ENCODE results near the gene SEMA6D.

Gene SEMA6D

DNA sequence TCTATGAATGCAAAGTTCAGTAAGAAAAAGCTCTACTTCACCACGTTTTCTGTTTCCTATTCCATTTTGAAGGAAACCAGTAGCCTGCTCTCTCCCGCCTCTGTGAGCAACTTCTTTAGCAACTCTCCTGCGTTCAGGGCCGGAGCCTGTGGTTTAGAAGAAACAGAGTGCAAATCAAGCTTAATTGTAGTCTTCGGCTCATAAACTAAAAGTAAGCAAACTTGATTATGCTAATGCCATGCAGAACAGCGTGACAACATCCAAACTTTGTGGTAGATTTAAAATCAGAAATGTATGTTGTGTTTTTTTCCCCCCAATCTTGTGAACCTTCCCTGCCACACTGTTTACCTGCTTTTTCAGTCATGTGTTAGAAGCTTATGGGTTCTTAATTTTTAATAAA lies 87.4 kb downstream of the SEMA6D start:
- DNase-seq (ENCODE audit: low read depth in 1 of 2, low spot score in 1 of 2), result no peak
- no peak overlapping the region for H3K4me3 ChIP-seq (replicated peaks; ENCODE audit: insufficient read depth, low read length)
- H3K27me3 ChIP-seq (ENCODE audit: insufficient read depth, poor library complexity, severe bottlenecking), result no peaks in the 10 kb centered on the region
- H3K27ac ChIP-seq (replicated peaks), result no peak overlapping the region
- no peak for TF ChIP-seq SPI1 (IDR thresholded peaks at IDR 0.05; ENCODE audit: borderline replicate concordance, low read depth)
- TF ChIP-seq, protein P1, sequence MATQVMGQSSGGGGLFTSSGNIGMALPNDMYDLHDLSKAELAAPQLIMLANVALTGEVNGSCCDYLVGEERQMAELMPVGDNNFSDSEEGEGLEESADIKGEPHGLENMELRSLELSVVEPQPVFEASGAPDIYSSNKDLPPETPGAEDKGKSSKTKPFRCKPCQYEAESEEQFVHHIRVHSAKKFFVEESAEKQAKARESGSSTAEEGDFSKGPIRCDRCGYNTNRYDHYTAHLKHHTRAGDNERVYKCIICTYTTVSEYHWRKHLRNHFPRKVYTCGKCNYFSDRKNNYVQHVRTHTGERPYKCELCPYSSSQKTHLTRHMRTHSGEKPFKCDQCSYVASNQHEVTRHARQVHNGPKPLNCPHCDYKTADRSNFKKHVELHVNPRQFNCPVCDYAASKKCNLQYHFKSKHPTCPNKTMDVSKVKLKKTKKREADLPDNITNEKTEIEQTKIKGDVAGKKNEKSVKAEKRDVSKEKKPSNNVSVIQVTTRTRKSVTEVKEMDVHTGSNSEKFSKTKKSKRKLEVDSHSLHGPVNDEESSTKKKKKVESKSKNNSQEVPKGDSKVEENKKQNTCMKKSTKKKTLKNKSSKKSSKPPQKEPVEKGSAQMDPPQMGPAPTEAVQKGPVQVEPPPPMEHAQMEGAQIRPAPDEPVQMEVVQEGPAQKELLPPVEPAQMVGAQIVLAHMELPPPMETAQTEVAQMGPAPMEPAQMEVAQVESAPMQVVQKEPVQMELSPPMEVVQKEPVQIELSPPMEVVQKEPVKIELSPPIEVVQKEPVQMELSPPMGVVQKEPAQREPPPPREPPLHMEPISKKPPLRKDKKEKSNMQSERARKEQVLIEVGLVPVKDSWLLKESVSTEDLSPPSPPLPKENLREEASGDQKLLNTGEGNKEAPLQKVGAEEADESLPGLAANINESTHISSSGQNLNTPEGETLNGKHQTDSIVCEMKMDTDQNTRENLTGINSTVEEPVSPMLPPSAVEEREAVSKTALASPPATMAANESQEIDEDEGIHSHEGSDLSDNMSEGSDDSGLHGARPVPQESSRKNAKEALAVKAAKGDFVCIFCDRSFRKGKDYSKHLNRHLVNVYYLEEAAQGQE (IDR thresholded peaks at IDR 0.05; ENCODE audit: insufficient replicate concordance, low read depth), result no peak
- TF ChIP-seq GABPA (IDR thresholded peaks at IDR 0.05; ENCODE audit: low read depth), result no peak

DNA sequence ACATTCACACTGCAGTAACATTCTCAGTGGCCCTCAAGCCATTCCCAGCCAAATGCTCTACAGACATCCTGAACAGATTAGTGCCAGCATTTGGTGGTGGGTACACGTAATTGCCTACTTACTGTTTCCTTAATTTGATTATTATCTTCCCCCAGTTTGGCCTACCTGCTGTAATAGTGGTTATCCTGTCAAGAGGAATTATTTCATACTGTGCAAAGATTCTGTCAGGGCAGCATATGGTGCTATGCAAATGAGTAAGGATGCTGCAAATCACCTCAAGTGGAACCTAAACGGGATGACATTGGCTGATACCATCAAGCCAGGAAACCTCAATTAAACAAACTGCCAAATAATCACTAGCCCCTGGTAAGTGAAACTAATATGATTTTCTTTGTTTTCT lies 88.7 kb downstream of the SEMA6D start:
- DNase-seq (ENCODE audit: low read depth in 1 of 2, low spot score in 1 of 2), result no peak
- H3K4me3 ChIP-seq (replicated peaks; ENCODE audit: insufficient read depth, low read length), result no peak overlapping the region
- no peak overlapping the region for H3K27ac ChIP-seq (replicated peaks)
- no peaks in the 10 kb centered on the region for H3K27me3 ChIP-seq (ENCODE audit: insufficient read depth, poor library complexity, severe bottlenecking)
- TF ChIP-seq, protein P2, sequence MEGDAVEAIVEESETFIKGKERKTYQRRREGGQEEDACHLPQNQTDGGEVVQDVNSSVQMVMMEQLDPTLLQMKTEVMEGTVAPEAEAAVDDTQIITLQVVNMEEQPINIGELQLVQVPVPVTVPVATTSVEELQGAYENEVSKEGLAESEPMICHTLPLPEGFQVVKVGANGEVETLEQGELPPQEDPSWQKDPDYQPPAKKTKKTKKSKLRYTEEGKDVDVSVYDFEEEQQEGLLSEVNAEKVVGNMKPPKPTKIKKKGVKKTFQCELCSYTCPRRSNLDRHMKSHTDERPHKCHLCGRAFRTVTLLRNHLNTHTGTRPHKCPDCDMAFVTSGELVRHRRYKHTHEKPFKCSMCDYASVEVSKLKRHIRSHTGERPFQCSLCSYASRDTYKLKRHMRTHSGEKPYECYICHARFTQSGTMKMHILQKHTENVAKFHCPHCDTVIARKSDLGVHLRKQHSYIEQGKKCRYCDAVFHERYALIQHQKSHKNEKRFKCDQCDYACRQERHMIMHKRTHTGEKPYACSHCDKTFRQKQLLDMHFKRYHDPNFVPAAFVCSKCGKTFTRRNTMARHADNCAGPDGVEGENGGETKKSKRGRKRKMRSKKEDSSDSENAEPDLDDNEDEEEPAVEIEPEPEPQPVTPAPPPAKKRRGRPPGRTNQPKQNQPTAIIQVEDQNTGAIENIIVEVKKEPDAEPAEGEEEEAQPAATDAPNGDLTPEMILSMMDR (IDR thresholded peaks at IDR 0.05; ENCODE audit: insufficient read depth, low read length), result no peak
- TF ChIP-seq POLR2AphosphoS5 (IDR thresholded peaks at IDR 0.05; ENCODE audit: low read depth), result no peak
- TF ChIP-seq, protein P1 (IDR thresholded peaks at IDR 0.05; ENCODE audit: insufficient replicate concordance, low read depth), result no peak
- TF ChIP-seq SPI1 (IDR thresholded peaks at IDR 0.05; ENCODE audit: borderline replicate concordance, low read depth), result no peak
- TF ChIP-seq GABPA (IDR thresholded peaks at IDR 0.05; ENCODE audit: low read depth), result no peak

DNA sequence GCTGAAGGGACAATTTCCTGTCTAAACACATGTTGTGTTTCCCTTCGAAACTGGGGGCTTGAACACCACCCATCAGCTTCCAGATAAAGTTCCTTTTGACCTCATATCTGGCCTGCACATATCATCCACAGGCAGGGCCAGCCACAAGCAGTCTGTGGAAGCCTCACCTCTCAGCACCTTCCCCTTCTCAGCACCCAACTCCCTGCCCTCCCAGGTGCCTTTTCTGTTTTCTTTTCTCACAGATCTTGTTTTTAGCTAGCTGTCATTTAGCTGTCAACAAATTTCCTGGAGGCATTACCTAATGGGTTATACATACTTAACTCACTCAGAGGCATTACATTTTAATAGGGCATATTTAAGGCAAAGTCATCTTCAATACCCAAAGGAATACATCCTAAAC lies 93.9 kb downstream of the SEMA6D start:
- H3K27ac ChIP-seq (replicated peaks), result no peak overlapping the region
- TF ChIP-seq, protein P2 (IDR thresholded peaks at IDR 0.05; ENCODE audit: insufficient read depth, low read length), result no peak
- TF ChIP-seq POLR2AphosphoS5 (IDR thresholded peaks at IDR 0.05; ENCODE audit: low read depth) (no peak), SPI1 (IDR thresholded peaks at IDR 0.05; ENCODE audit: borderline replicate concordance, low read depth) (no peak), GABPA (IDR thresholded peaks at IDR 0.05; ENCODE audit: low read depth) (no peak)
- TF ChIP-seq, protein P1 (IDR thresholded peaks at IDR 0.05; ENCODE audit: insufficient replicate concordance, low read depth), result no peak

More for the DNA sequence above, 93.9 kb downstream of the SEMA6D start:
- Histone ChIP-seq H3K4me3 (replicated peaks; ENCODE audit: insufficient read depth, low read length) (no peak overlapping the region), H3K27me3 (ENCODE audit: insufficient read depth, poor library complexity, severe bottlenecking) (no peaks in the 10 kb centered on the region)
- DNase-seq (ENCODE audit: low read depth in 1 of 2, low spot score in 1 of 2), result no peak

All from HL-60 (cell line).